HG02870 (cell line): ENCODE data around the gene CLDN25.

ENCODE experiments used
- ATAC-seq: cut with Tn5 transposase; IDR thresholded peaks from one replicate; pipeline ENCODE4 v1.9.1; 2021; ENCODE audit warnings: mild to moderate bottlenecking, moderate library complexity; ENCODE audit not compliant: unreplicated experiment

Gene CLDN25

GRCh38 chr11:113806406-113806805 lies 26.8 kb downstream of the CLDN25 start:
- ATAC-seq = no peak

- no peak for ATAC-seq
Measured at GRCh38 chr11:113808931-113809330, 29.3 kb downstream of the CLDN25 start.

GRCh38 chr11:113814181-113814580 lies 34.6 kb downstream of the CLDN25 start:
- ATAC-seq = no peak

GRCh38 chr11:113817162-113817561 lies 37.6 kb downstream of the CLDN25 start:
- ATAC-seq = no peak

- ATAC-seq = no peak
Measured at GRCh38 chr11:113817626-113818025, 38.0 kb downstream of the CLDN25 start.

GRCh38 chr11:113818426-113818825 lies 38.8 kb downstream of the CLDN25 start:
- ATAC-seq = no peak

GRCh38 chr11:113827477-113827876 lies 47.9 kb downstream of the CLDN25 start:
- ATAC-seq = no peak

- ATAC-seq = no peak
Measured at GRCh38 chr11:113828191-113828590, 48.6 kb downstream of the CLDN25 start.

- ATAC-seq = no peak
Measured at GRCh38 chr11:113829751-113830150, 50.2 kb downstream of the CLDN25 start.
